ENCODE data around the gene FAS.

GRCh38 chr10:89032141-89032891, 41.7 kb downstream of the FAS start:
- TF ChIP-seq, protein P1, sequence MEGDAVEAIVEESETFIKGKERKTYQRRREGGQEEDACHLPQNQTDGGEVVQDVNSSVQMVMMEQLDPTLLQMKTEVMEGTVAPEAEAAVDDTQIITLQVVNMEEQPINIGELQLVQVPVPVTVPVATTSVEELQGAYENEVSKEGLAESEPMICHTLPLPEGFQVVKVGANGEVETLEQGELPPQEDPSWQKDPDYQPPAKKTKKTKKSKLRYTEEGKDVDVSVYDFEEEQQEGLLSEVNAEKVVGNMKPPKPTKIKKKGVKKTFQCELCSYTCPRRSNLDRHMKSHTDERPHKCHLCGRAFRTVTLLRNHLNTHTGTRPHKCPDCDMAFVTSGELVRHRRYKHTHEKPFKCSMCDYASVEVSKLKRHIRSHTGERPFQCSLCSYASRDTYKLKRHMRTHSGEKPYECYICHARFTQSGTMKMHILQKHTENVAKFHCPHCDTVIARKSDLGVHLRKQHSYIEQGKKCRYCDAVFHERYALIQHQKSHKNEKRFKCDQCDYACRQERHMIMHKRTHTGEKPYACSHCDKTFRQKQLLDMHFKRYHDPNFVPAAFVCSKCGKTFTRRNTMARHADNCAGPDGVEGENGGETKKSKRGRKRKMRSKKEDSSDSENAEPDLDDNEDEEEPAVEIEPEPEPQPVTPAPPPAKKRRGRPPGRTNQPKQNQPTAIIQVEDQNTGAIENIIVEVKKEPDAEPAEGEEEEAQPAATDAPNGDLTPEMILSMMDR (IDR thresholded peaks at IDR 0.05): no peak
- no peak for TF ChIP-seq POLR2A (IDR thresholded peaks at IDR 0.05)
